Smooth muscle cell (in vitro differentiated cells): ENCODE results near the gene CYTH2. TPM values are rescaled to one million over a fixed set of nuclear protein-coding genes. Genes with fewer than 3 reads are reported as not detected.
A peak's percentile ranks its signal among the peaks of the same experiment; 100 is the strongest.

Experiments used
- DNase-seq: peaks from one replicate; lab custom pipeline; 2025; ENCODE audit not compliant: unreplicated experiment; lab: John Stamatoyannopoulos, UW
- H2AFZ ChIP-seq: fragments of 200-600 bp; sonication (generic); 2 replicates; pipeline ENCODE4 v1.6.0; 2016; ENCODE audit warnings: antibody characterized with exemption, low read depth, mild to moderate bottlenecking
- H3F3A ChIP-seq: fragments of 200-600 bp; sonication (generic); 2 replicates; pipeline ENCODE4 v1.6.0; 2017; ENCODE audit warnings: antibody characterized with exemption, low read depth
- H3K27ac ChIP-seq: fragments of 200-600 bp; sonication (generic); 2 replicates; pipeline ENCODE4 v1.5.1; 2016; ENCODE audit warnings: low read depth, mild to moderate bottlenecking
- H3K27me3 ChIP-seq: fragments of 200-600 bp; sonication (generic); 2 replicates; pipeline ENCODE4 v1.6.1; 2016; ENCODE audit warnings: low read depth, mild to moderate bottlenecking
- H3K36me3 ChIP-seq: fragments of 200-600 bp; sonication (generic); 2 replicates; pipeline ENCODE4 v1.5.1; 2016; ENCODE audit warnings: low read depth
- H3K4me1 ChIP-seq: fragments of 200-600 bp; sonication (generic); 2 replicates; pipeline ENCODE4 v1.5.1; 2016; ENCODE audit warnings: low read depth
- H3K4me2 ChIP-seq: fragments of 200-600 bp; sonication (generic); 2 replicates; pipeline ENCODE4 v1.6.0; 2016; ENCODE audit warnings: mild to moderate bottlenecking
- H3K4me3 ChIP-seq: fragments of 200-600 bp; sonication (generic); 2 replicates; pipeline ENCODE4 v1.5.1; 2016; ENCODE audit warnings: mild to moderate bottlenecking
- H3K79me2 ChIP-seq: fragments of 200-600 bp; sonication (generic); 2 replicates; pipeline ENCODE4 v1.6.0; 2016; ENCODE audit warnings: low read depth, mild to moderate bottlenecking
- H3K9ac ChIP-seq: fragments of 200-600 bp; sonication (generic); 2 replicates; pipeline ENCODE4 v1.6.0; 2016; ENCODE audit warnings: low read depth
- H3K9me3 ChIP-seq: fragments of 200-600 bp; sonication (generic); replicated peaks from 2 replicates; pipeline ENCODE4 v1.5.1; 2016; ENCODE audit warnings: low read depth
- H4K20me1 ChIP-seq: fragments of 200-600 bp; sonication (generic); 2 replicates; pipeline ENCODE4 v1.6.0; 2016; ENCODE audit warnings: low read depth
- CTCF ChIP-seq: fragments of 200-600 bp; sonication (generic); IDR thresholded peaks from 2 replicates; pipeline ENCODE4 v1.5.1; 2017; ENCODE audit warnings: borderline replicate concordance, mild to moderate bottlenecking, antibody characterized with exemption; ENCODE audit not compliant: insufficient read depth, poor library complexity, severe bottlenecking
- WGBS: methylation state at CpG from one replicate; pipeline ENCODE4 v1.1.7; 2016; ENCODE audit warnings: low lambda C conversion rate; 5-methylcytosine and 5-hydroxymethylcytosine counted together
- polyA plus RNA-seq: library from polyadenylated mRNA; unstranded; fragments of >200 nt; fragmentation: Nextera tagmentation; extraction: Ambion mirVana; gene quantifications from 2 replicates; pipeline ENCODE4 v1.2.1, GENCODE V29; 2016
- total RNA-seq: library from RNA; depleted of rRNA; stranded (reverse); fragments of >200 nt; gene quantifications from 2 replicates; pipeline ENCODE4 v1.2.3, GENCODE V29; 2014

Gene CYTH2, protein sequence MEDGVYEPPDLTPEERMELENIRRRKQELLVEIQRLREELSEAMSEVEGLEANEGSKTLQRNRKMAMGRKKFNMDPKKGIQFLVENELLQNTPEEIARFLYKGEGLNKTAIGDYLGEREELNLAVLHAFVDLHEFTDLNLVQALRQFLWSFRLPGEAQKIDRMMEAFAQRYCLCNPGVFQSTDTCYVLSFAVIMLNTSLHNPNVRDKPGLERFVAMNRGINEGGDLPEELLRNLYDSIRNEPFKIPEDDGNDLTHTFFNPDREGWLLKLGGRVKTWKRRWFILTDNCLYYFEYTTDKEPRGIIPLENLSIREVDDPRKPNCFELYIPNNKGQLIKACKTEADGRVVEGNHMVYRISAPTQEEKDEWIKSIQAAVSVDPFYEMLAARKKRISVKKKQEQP
- total RNA-seq (44.5 and 49.7 TPM in 2 replicates), polyA plus RNA-seq (62.1 and 95.0 TPM in 2 replicates)

DNA sequence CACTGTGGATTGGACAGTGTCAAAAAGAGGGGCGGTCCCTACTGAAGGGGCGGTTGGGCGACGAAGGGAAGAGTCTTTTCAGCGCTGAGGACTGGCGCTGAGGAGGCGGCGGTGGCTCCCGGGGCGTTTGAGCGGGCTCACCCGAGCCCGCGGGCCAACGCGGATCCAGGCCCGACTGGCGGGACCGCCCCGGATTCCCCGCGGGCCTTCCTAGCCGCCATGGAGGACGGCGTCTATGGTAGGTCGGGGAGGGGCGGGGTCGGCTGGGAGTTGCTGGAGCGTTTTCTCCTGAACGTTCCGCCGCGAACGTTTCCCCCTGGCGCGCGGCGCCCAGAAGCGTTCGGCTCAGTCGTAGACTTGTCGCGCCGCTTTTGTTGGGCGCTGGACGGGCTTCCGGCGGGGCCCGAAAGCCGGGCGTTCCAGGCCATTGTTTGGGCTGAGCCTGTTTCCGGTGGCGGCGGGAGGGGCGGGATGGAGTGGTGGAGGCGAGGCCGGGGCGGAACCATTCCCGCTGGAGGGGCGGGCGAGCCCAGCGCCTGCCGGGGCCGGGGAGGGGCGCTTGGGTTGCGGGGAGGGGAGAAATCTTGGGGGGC is at the start of gene CYTH2:
Gene CYTH2 (plus strand): TSS at position 81 of the 593 bp plus-strand sequence. CDS start 139 bp downstream, at position 220.
- Histone ChIP-seq H3K9me3 (no peaks in the 10 kb centered on the region), H3K4me2 (peak within 1 kb of the TSS; percentile 97), H3K27me3 (no peaks in the 10 kb centered on the region), H3K27ac (peak within 1 kb of the TSS; percentile 93), H3K4me3 (peak within 1 kb of the TSS; percentile 86), H3F3A (no peaks in the 10 kb centered on the region), H2AFZ (no peak within 1 kb of the TSS), H3K36me3 (peaks cover 3% of the 10 kb centered on the region), H4K20me1 (peaks cover 47% of the 10 kb centered on the region), H3K79me2 (peaks cover 16% of the 10 kb centered on the region), H3K4me1 (peaks cover 13% of the 10 kb centered on the region), H3K9ac (peak within 1 kb of the TSS; percentile 98)
- TF ChIP-seq CTCF = no peak
- WGBS = 1% methylated on average over 47 of the region's 66 CpGs
- DNase-seq = peak; percentile 78

DNA sequence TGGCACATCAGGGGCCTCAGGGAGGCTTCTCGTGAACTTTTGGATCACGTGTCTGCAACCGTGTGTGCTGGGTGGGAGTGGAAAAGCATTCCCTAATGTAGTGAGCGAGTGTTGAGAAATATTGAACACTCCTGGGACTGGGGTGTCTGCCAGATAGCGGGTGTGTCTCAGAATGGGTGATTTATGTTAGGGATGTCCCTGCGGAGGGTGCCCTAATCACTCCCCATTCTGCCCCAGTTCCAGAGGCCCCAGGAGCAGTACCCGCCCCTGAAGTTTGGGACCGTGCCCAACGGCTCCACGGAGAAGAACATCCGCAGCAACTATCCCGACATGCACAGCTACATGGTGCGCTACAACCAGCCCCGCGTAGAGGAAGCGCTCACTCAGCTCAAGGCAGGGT is 47.6 kb upstream of the CYTH2 start:
- 95% methylated on average over 16 of the region's 16 CpGs for WGBS
- Histone ChIP-seq H3K27me3 (no peaks in the 10 kb centered on the region), H2AFZ (no peak overlapping the region), H4K20me1 (no peaks in the 10 kb centered on the region), H3K4me3 (no peak overlapping the region), H3K4me1 (no peaks in the 10 kb centered on the region), H3K4me2 (no peak overlapping the region), H3K9ac (no peak overlapping the region), H3K36me3 (no peaks in the 10 kb centered on the region), H3K79me2 (no peaks in the 10 kb centered on the region), H3F3A (no peaks in the 10 kb centered on the region), H3K27ac (no peak overlapping the region), H3K9me3 (no peaks in the 10 kb centered on the region)
- TF ChIP-seq CTCF = no peak
- DNase-seq = no peak

DNA sequence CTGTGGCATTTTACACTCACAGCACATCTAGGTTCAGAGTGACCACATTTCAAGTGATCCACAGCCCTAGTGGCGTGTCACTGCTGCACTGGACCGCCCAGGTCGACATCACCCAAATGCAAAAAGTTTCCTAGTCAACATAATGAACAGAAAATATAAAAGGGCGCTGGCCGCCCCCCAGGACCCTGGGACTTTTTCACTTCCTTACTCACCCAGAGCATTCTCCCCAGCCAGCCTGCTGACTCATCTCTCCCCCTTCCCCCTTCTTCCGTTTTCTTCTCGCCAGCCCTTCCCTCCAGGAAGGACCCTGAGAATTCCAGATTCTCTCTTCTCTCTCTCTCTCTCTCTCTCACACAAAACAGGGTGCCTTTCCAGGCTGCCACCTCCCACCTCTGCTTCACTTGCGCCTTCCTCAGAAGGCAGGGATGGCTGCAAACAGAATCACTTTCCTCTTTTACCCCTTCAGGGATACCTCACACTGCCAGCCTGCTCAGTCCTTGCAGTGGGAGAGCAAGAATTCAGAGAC is 44.4 kb upstream of the CYTH2 start:
- Histone ChIP-seq H3K9me3 (no peaks in the 10 kb centered on the region), H3K36me3 (no peaks in the 10 kb centered on the region), H3K4me3 (no peak overlapping the region), H3K9ac (peak overlapping the region; percentile 45), H3F3A (no peaks in the 10 kb centered on the region), H3K4me2 (peak overlapping the region; percentile 79), H3K27me3 (no peaks in the 10 kb centered on the region), H4K20me1 (no peaks in the 10 kb centered on the region), H3K27ac (peak overlapping the region; percentile 82), H3K79me2 (no peaks in the 10 kb centered on the region), H2AFZ (peak overlapping the region; percentile 83), H3K4me1 (no peaks in the 10 kb centered on the region)
- DNase-seq = no peak
- WGBS = 17% methylated on average over 7 of the region's 8 CpGs
- TF ChIP-seq CTCF = no peak
